Karpas-422 (cell line): ENCODE results near the gene WFIKKN2. TPM values are rescaled to one million over a fixed set of nuclear protein-coding genes. Genes with fewer than 3 reads are reported as not detected.

ENCODE experiments used
- DNase-seq: peaks from one replicate; pipeline ENCODE4 v3.0.0-alpha.2; 2015
- H2AFZ ChIP-seq: fragments of 200-600 bp; sonication (generic); 2 replicates; pipeline ENCODE4 v1.6.1; 2014; ENCODE audit warnings: antibody characterized with exemption, low read length, mixed read lengths
- H3K27ac ChIP-seq: fragments of 200-600 bp; sonication (generic); 2 replicates; pipeline ENCODE4 v1.5.1; 2014; ENCODE audit warnings: mild to moderate bottlenecking, low read length, moderate library complexity
- H3K27me3 ChIP-seq: fragments of 200-600 bp; sonication (generic); 2 replicates; pipeline ENCODE4 v1.6.1; 2014; ENCODE audit warnings: low read length, mixed read lengths
- H3K36me3 ChIP-seq: fragments of 200-600 bp; sonication (generic); 2 replicates; pipeline ENCODE4 v1.6.1; 2014; ENCODE audit warnings: low read length, mixed read lengths; ENCODE audit not compliant: insufficient read depth
- H3K4me1 ChIP-seq: fragments of 200-600 bp; sonication (generic); 2 replicates; pipeline ENCODE4 v1.6.1; 2014; ENCODE audit warnings: mild to moderate bottlenecking, low read length, mixed read lengths
- H3K4me2 ChIP-seq: fragments of 200-600 bp; sonication (generic); 2 replicates; pipeline ENCODE4 v1.6.1; 2014; ENCODE audit warnings: low read length, low read depth, mild to moderate bottlenecking; ENCODE audit not compliant: poor library complexity, severe bottlenecking
- H3K4me3 ChIP-seq: fragments of 200-600 bp; sonication (generic); 2 replicates; pipeline ENCODE4 v1.5.1; 2014; ENCODE audit warnings: mild to moderate bottlenecking, antibody characterized with exemption, low read length, mixed read lengths
- H3K79me2 ChIP-seq: fragments of 200-600 bp; sonication (generic); 2 replicates; pipeline ENCODE4 v1.6.1; 2014; ENCODE audit warnings: mild to moderate bottlenecking, low read length, mixed read lengths
- H3K9ac ChIP-seq: fragments of 200-600 bp; sonication (generic); 2 replicates; pipeline ENCODE4 v1.6.0; 2014; ENCODE audit warnings: low read length
- H3K9me2 ChIP-seq: fragments of 200-600 bp; sonication (generic), shearing (Covaris generic); replicated peaks from 2 replicates; pipeline ENCODE4 v1.6.0; 2014; ENCODE audit warnings: mild to moderate bottlenecking, low read length, moderate library complexity; ENCODE audit not compliant: insufficient read depth
- H3K9me3 ChIP-seq: fragments of 300-700, 200-600 bp; sonication (generic); 2 replicates; pipeline ENCODE4 v1.6.1; 2014; ENCODE audit warnings: low read length, mixed read lengths
- H4K20me1 ChIP-seq: fragments of 200-600 bp; sonication (generic); 2 replicates; pipeline ENCODE4 v1.6.1; 2014; ENCODE audit warnings: mild to moderate bottlenecking, antibody characterized with exemption, low read length, low read depth; ENCODE audit not compliant: insufficient read depth
- total RNA-seq: library from RNA; depleted of rRNA; stranded (reverse); fragments of >200 nt; shearing (Covaris generic); gene quantifications from 2 replicates; pipeline ENCODE4 v1.2.3, GENCODE V29; 2014; ENCODE audit warnings: low replicate concordance

WFIKKN2 gene
- total RNA-seq, 1 experiment from 2014 or later = not detected

DNA sequence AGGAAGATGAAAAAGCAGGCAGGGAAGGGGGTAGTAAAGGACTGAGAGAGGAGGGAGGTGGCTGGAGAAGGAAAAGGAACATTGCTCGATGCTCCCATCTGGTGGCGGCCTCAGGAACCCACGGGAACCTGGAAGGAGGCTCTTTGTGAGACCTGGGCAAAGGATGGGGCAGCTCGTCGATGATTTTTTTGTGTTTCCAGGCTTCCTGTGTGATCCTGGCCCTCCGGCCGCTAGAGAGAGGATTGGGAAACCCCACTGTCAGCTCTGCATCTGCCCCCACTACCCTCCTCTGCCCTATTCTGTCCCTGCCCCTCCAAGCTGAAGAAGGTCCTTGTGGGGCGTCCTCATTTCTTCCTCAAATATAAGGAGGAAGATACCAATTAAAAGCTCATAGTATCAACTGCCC is 6.6 kb downstream of the WFIKKN2 start:
- H3K27ac ChIP-seq = no peak overlapping the region
- peak; percentile 84 for DNase-seq
- no peak overlapping the region for H3K4me2 ChIP-seq
- H3K9me3 ChIP-seq = no peaks in the 10 kb centered on the region
- H3K36me3 ChIP-seq = no peaks in the 10 kb centered on the region
- H3K27me3 ChIP-seq = no peaks in the 10 kb centered on the region
- H3K9ac ChIP-seq = no peak overlapping the region
- H3K4me3 ChIP-seq = no peak overlapping the region
- no peaks in the 10 kb centered on the region for H3K4me1 ChIP-seq
- peak overlapping the region; percentile 32; the same call in 1 of the 2 replicates for H2AFZ ChIP-seq
- H3K79me2 ChIP-seq = no peaks in the 10 kb centered on the region
- no peaks in the 10 kb centered on the region for H3K9me2 ChIP-seq
- H4K20me1 ChIP-seq = no peaks in the 10 kb centered on the region

DNA sequence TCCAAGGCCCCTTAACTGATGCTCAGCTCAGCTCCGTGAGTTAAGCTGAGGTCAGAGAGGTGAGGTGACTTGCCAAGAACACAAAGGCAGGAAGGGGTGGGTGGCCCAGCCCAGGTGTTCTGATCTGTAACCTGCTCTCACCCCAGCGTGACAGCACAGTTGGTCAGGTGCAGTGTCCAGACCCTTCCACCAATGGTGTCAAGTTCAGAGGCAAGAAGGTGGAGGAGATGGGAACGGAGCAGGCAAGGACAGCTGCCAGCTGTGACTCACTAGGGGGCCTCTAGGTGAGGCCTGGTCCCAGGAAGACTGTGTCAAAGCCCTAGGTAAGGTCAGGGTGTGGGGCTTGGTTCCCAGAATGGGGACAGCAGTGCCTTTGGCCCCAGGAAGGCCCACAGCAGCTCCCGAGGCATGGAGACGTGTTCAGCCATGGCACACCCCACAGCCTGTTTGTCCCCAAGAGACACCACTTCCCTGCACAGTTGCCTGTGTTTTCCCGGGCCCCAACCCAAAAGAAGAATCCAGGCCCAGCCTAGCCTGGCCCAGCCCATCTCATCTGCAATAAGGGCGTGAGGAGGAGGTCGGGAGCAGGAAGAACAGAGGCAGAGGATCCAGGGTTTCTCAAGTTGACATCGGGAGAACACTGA is 7.2 kb downstream of the WFIKKN2 start:
- Histone ChIP-seq H3K9ac (no peak overlapping the region), H3K36me3 (no peaks in the 10 kb centered on the region), H3K9me2 (no peaks in the 10 kb centered on the region), H3K9me3 (no peaks in the 10 kb centered on the region), H2AFZ (no peak overlapping the region), H4K20me1 (no peaks in the 10 kb centered on the region), H3K79me2 (no peaks in the 10 kb centered on the region), H3K4me2 (no peak overlapping the region), H3K4me3 (no peak overlapping the region), H3K27me3 (no peaks in the 10 kb centered on the region), H3K4me1 (no peaks in the 10 kb centered on the region), H3K27ac (no peak overlapping the region)
- no peak for DNase-seq

DNA sequence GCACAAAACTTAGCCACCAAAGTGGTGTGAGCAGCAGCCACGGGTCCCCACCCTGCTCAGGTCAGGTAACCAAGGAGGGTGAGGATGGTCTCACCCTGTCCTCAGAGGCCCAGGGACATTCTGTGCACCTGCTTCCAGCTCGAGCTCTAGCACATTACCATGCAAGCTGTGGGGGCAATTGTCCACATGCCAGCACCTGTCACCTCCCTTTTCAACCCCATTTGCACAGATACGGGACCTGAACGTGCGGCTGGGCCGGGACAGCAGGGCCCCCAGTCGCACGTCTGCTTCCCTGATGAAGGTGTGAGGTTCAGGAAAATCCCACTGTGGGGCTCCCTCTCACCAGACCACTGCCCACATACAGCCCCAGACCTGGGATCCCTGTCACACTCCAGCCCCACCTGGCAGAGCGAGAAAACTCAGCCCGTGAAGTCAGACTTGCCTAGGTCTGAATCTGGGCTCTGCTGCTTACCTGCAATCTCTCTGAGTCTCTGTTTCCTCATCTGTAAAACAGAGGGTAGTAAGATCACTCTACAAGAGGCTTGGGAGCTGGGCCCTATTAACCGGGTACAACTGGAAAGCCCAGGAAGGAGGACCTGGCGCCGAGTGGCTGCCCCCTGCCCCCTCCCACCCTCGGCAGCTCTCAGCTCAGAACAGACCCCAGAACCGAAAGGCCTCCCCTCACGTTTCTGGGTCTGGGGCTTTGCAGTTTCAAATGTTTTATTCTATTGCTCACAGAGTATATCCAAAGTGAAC is 7.9 kb downstream of the WFIKKN2 start:
- Histone ChIP-seq H3K4me3 (no peak overlapping the region), H3K9me2 (no peaks in the 10 kb centered on the region), H3K9ac (no peak overlapping the region), H3K27ac (no peak overlapping the region), H3K36me3 (no peaks in the 10 kb centered on the region), H4K20me1 (no peaks in the 10 kb centered on the region), H3K4me1 (no peaks in the 10 kb centered on the region), H3K9me3 (no peaks in the 10 kb centered on the region), H3K4me2 (no peak overlapping the region), H3K79me2 (no peaks in the 10 kb centered on the region), H2AFZ (no peak overlapping the region), H3K27me3 (no peaks in the 10 kb centered on the region)
- no peak for DNase-seq

DNA sequence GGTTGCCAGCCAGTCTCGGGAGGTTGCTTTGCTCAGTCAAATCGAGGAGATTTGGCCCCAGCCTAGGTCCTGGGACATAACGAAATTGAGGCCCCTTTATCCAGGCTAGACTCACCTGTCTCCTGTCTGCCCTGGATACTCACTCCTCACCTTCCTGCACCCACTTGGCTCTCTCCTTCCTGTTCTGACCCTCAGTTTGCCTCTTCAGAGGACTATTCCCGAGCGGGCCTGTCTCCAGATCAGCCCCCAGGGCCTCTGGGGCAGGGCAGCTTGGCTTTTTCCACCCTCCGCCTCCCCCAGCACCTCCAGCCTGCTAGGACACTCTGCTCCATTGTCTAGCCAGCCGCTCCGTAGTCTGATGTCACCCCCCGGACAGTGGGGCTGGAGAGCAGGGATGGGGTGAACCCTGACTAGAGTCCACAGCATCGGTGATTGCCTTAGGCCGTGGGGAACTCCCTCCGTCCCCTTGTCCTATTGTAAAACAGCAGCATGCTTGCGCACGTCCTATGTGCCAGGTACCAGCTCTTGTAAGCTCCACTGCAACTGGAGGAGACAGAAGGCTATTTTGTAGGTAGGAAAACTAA is 8.8 kb downstream of the WFIKKN2 start:
- H3K9me2 ChIP-seq = no peaks in the 10 kb centered on the region
- H3K4me3 ChIP-seq = no peak overlapping the region
- H3K27ac ChIP-seq = no peak overlapping the region
- H3K36me3 ChIP-seq = no peaks in the 10 kb centered on the region
- H3K4me2 ChIP-seq = no peak overlapping the region
- H2AFZ ChIP-seq = no peak overlapping the region
- no peak overlapping the region for H3K9ac ChIP-seq
- H3K4me1 ChIP-seq = no peaks in the 10 kb centered on the region
- no peaks in the 10 kb centered on the region for H4K20me1 ChIP-seq
- no peaks in the 10 kb centered on the region for H3K9me3 ChIP-seq
- no peak for DNase-seq
- no peaks in the 10 kb centered on the region for H3K79me2 ChIP-seq
- no peaks in the 10 kb centered on the region for H3K27me3 ChIP-seq

DNA sequence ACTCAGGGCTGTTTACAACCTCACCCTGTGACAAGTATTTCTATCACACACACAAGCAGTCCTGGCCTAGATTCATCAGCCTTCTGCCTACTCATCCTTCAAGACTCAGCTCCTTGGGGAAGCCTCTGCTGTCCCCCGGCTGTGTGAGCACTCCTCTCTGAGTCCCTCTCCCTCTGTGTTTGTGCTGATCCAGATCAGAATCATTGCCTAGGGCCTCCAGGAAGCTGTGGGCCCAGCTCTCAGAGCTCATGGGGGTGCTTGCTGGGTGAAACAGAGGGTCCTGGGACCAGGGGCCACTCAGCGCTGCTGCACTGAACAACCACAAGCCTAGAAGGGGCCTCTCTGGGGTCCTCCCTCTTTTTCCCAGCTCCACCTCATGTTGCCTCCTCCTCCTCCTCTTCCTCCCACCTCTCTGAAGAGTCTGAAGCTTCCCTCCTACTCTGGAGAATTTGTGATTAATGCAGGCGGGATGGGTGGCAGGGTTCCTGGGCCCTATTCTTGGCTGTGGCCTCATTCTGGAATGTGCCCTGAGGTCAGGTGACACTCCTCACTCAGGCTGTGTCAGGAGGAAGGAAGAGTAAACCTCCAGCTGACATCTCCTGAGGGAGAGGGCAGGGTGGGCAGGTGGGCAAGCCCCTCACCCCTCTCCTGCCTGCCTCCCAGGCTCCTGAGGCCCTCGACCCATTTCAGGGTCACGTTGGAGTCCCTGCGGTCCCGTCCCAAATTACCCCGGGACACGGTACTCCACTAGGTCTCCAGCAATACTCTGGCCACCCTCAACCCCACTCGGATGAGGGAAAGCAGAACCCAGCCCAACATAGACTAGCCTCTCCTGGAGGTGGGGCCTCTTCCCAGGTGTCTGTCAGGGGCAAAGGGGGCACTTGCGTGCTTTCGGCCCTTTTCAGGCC is 10.1 kb downstream of the WFIKKN2 start:
- no peaks in the 10 kb centered on the region for H3K36me3 ChIP-seq
- no peak overlapping the region for H3K4me2 ChIP-seq
- no peaks in the 10 kb centered on the region for H4K20me1 ChIP-seq
- no peak for DNase-seq
- H3K79me2 ChIP-seq = no peaks in the 10 kb centered on the region
- H3K9me2 ChIP-seq = no peaks in the 10 kb centered on the region
- no peak overlapping the region for H2AFZ ChIP-seq
- H3K27me3 ChIP-seq = no peaks in the 10 kb centered on the region
- H3K9ac ChIP-seq = no peak overlapping the region
- H3K27ac ChIP-seq = no peak overlapping the region
- H3K4me1 ChIP-seq = no peaks in the 10 kb centered on the region
- no peak overlapping the region for H3K4me3 ChIP-seq
- H3K9me3 ChIP-seq = no peaks in the 10 kb centered on the region

DNA sequence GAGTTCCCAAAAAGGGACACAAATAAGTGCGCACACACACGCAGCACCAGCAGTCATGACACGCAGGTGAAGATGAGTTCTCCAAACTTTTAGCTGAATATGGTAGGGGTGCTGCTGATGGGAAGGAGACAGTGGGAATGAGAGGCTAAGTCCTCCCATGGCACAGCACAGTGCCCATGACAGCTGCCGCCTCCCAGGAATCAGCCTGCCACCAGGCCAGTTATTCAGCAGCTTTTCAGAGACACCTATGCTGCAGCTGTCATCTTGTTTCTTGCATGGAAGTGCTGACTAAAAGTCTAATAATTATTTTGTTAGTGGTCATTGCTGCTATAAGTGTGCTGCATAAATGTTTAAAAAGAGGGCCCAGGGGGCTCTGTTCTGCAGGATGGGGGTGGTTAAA is 12.2 kb downstream of the WFIKKN2 start:
- no peak overlapping the region for H3K9ac ChIP-seq
- no peak overlapping the region for H3K4me2 ChIP-seq
- no peak overlapping the region for H2AFZ ChIP-seq
- no peaks in the 10 kb centered on the region for H3K9me3 ChIP-seq
- H3K4me3 ChIP-seq = no peak overlapping the region
- H4K20me1 ChIP-seq = no peaks in the 10 kb centered on the region
- H3K79me2 ChIP-seq = no peaks in the 10 kb centered on the region
- no peaks in the 10 kb centered on the region for H3K9me2 ChIP-seq
- no peaks in the 10 kb centered on the region for H3K27me3 ChIP-seq
- H3K27ac ChIP-seq = no peak overlapping the region
- no peaks in the 10 kb centered on the region for H3K36me3 ChIP-seq
- peaks cover 11% of the 10 kb centered on the region for H3K4me1 ChIP-seq
- no peak for DNase-seq

DNA sequence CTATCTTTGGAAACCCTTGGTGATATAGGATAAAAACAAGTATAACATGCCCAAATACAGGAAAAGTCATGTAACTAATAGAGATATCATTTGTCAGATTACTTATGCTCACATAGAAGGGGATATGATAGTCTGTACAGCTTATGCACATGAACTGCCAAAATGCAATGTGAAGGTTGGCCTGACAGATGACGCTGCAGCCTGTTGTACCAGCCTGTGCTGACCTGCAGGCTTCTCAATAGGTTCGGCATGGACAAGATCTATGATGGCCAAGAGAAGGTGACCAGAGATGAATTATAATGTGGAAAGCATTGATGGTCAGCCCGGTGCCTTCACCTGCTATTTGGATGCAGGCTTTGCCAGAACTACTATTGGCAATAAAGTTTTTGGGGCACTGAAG is 12.7 kb downstream of the WFIKKN2 start:
- Histone ChIP-seq H3K4me2 (no peak overlapping the region), H3K27ac (no peak overlapping the region), H3K4me1 (peaks cover 12% of the 10 kb centered on the region), H3K27me3 (no peaks in the 10 kb centered on the region), H2AFZ (no peak overlapping the region), H3K9me2 (no peaks in the 10 kb centered on the region), H3K9ac (no peak overlapping the region), H3K9me3 (no peaks in the 10 kb centered on the region), H3K4me3 (no peak overlapping the region), H4K20me1 (no peaks in the 10 kb centered on the region), H3K79me2 (no peaks in the 10 kb centered on the region), H3K36me3 (no peaks in the 10 kb centered on the region)
- no peak for DNase-seq

DNA sequence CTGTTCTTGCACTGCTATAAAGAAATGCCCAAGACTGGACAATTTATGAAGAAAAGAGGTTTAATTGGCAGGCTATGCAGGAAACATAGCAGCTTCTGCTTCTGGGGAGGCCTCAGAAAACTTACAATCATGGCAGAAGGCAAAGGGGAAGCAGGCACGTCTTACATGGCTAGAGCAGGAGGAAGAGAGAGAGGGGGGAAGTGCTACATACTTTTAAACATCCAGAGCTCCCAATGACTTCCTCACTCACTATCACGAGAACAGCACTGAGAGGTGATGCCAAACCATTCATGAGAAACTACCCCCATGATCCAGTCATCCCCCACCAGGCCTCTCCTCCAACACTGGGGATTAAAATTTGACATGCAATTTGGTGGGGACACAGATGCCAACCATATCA is 13.3 kb downstream of the WFIKKN2 start:
- Histone ChIP-seq H3K4me1 (peaks cover 12% of the 10 kb centered on the region), H3K79me2 (no peaks in the 10 kb centered on the region), H3K27ac (no peak overlapping the region), H3K4me3 (no peak overlapping the region), H3K27me3 (no peaks in the 10 kb centered on the region), H3K9me3 (no peaks in the 10 kb centered on the region), H3K9me2 (no peaks in the 10 kb centered on the region), H3K9ac (no peak overlapping the region), H2AFZ (no peak overlapping the region), H4K20me1 (no peaks in the 10 kb centered on the region), H3K36me3 (no peaks in the 10 kb centered on the region), H3K4me2 (no peak overlapping the region)
- DNase-seq = no peak
